HepG2 (cell line): Measurements from ENCODE around the gene ADCY5. TPM values are rescaled to one million over a fixed set of nuclear protein-coding genes. Genes with fewer than 3 reads are reported as not detected.

Experiments
- ATAC-seq: fragments of 200-7000 bp; cut with Tn5 transposase; 3 replicates; pipeline ENCODE4 v1.9.1; 2020; ENCODE audit warnings: mild to moderate bottlenecking, moderate library complexity
- BruUV-seq: library from RNA; stranded (reverse); fragments of 400-500 nt; replicated peaks from 2 replicates; lab custom pipeline; 2021; lab: Mats Ljungman, UMichigan
- CTCF ChIA-PET: fragments of 300-600 bp; formaldehyde crosslinking; extraction: SDS; loops from one replicate; lab custom pipeline; 2021; ENCODE audit warnings: low total read pairs, inconsistent platforms, low intra/inter-chr PET ratio; lab: Yijun Ruan, JAX
- POLR2A ChIA-PET: fragments of 350-600 bp; sonication (Branson Sonifier 250); formaldehyde crosslinking; loops from one replicate; lab custom pipeline; 2020; ENCODE audit warnings: antibody characterized with exemption, inconsistent platforms; lab: Yijun Ruan, JAX
- DNase-seq: peaks from one replicate; pipeline ENCODE4 v3.0.0-alpha.2; 2015; ENCODE audit warnings: low spot score
- FAIRE-seq: peaks from 3 replicates; lab custom pipeline; 2011; peaks lifted over from hg19 to GRCh38; lab: Jason Lieb, UNC
- H2AFZ ChIP-seq: one replicate; pipeline ENCODE4 v1.6.1; 2011; ENCODE audit warnings: low read length, inconsistent platforms
- H3K27ac ChIP-seq: fragments of 300-600 bp; 3 replicates; pipeline ENCODE4 v1.8.0; 2011; ENCODE audit warnings: mixed run types, mild to moderate bottlenecking, mixed read lengths, low read length, inconsistent platforms; ENCODE audit not compliant: insufficient read depth; ENCODE audit errors: extremely low read length
- H3K27me3 ChIP-seq, 2 experiments: fragments of 200-600 bp in 1 of 2; 2 replicates in 1 of 2; 3 replicates in 1 of 2; pipeline versions ENCODE4 v1.6.0 to v1.8.0; 2011; ENCODE audit warnings: low read length in 2 of 2, mild to moderate bottlenecking in 2 of 2, moderate library complexity in 2 of 2, inconsistent platforms in 1 of 2; ENCODE audit not compliant: insufficient read depth in 2 of 2, control insufficient read depth in 1 of 2
- H3K36me3 ChIP-seq, 2 experiments: fragments of 200-600 bp in 1 of 2; replicated peaks in 1 of 2; 2 replicates in 1 of 2; 3 replicates in 1 of 2; pipeline versions ENCODE4 v1.5.1 to v1.8.0; 2011; ENCODE audit warnings: low read length in 2 of 2, inconsistent platforms in 1 of 2; ENCODE audit not compliant: insufficient read depth in 2 of 2, control insufficient read depth in 1 of 2
- H3K4me1 ChIP-seq: 2 replicates; pipeline ENCODE4 v1.5.1; 2012; ENCODE audit warnings: low read length, inconsistent platforms; ENCODE audit not compliant: insufficient read depth
- H3K4me2 ChIP-seq: 2 replicates; pipeline ENCODE4 v1.6.0; 2011; ENCODE audit warnings: low read depth, low read length, inconsistent platforms
- H3K4me3 ChIP-seq, 3 experiments: fragments of 200-600 bp in 1 of 3; sonication (generic), shearing (Covaris generic) in 1 of 3; replicated peaks in 1 of 3; 2 replicates each; pipeline ENCODE4 v1.5.1; 2011 to 2016; ENCODE audit warnings: low read length in 3 of 3, inconsistent platforms in 2 of 3, low read depth in 2 of 3, mild to moderate bottlenecking in 2 of 3, control low read depth in 1 of 3, mixed read lengths in 1 of 3; ENCODE audit not compliant: insufficient read depth in 1 of 3
- H3K79me2 ChIP-seq: one replicate; pipeline ENCODE4 v1.6.1; 2011; ENCODE audit warnings: low read length, inconsistent platforms; ENCODE audit not compliant: insufficient read depth
- H3K9ac ChIP-seq: 2 replicates; pipeline ENCODE4 v1.6.0; 2011; ENCODE audit warnings: mild to moderate bottlenecking, low read depth, low read length, inconsistent platforms; ENCODE audit not compliant: insufficient read depth
- H3K9me3 ChIP-seq: 2 replicates; pipeline ENCODE4 v1.5.1; 2012; ENCODE audit warnings: mild to moderate bottlenecking, low read length
- H4K20me1 ChIP-seq: 2 replicates; pipeline ENCODE4 v1.6.0; 2011; ENCODE audit warnings: inconsistent platforms, mild to moderate bottlenecking, low read length, moderate library complexity; ENCODE audit not compliant: insufficient read depth
- HOXA9 ChIP-seq: sonication (generic); formaldehyde crosslinking; IDR thresholded peaks from 2 replicates; pipeline ENCODE4 v1.8.1; 2022; ENCODE audit warnings: missing genetic modification reagents, mild to moderate bottlenecking, moderate library complexity, borderline replicate concordance
- KLF13 ChIP-seq: sonication (generic); formaldehyde crosslinking; IDR thresholded peaks from 2 replicates; pipeline ENCODE4 v1.4.0; 2020; ENCODE audit warnings: mild to moderate bottlenecking, missing genetic modification reagents
- NR2F6 ChIP-seq, 2 experiments: IDR thresholded peaks; 2 replicates each; pipeline ENCODE4 v1.6.1; 2016; ENCODE audit warnings: antibody characterized with exemption in 1 of 2, mild to moderate bottlenecking in 1 of 2
- TEAD3 ChIP-seq: optimal IDR thresholded peaks from 2 replicates; pipeline ENCODE3; 2016; ENCODE audit warnings: borderline replicate concordance
- XRCC5 ChIP-seq: fragments of 200-400 bp; formaldehyde crosslinking; optimal IDR thresholded peaks from 2 replicates; pipeline ENCODE3; 2017; ENCODE audit warnings: mild to moderate bottlenecking, low read length
- ZNF331 ChIP-seq: sonication (generic); formaldehyde crosslinking; IDR thresholded peaks from 2 replicates; pipeline ENCODE4 v1.4.0; 2020; ENCODE audit warnings: missing genetic modification reagents
- WGBS: methylation state at CpG from one replicate; pipeline ENCODE4 v1.1.6; 2017; ENCODE audit warnings: low lambda C conversion rate; 5-methylcytosine and 5-hydroxymethylcytosine counted together
- in situ Hi-C: cut with HindIII; loops from 2 replicates; pipeline ENCODE4 v1.10.0; 2017; ENCODE audit warnings: low pct_unique_long_range_greater_than_20kb; ENCODE audit not compliant: extremely low pct_ligation_motif_present
- intact Hi-C: fragments of 100-400 bp; cut with micrococcal nuclease; formaldehyde crosslinking; loops from one replicate; pipeline ENCODE4 v1.10.0; 2022; ENCODE audit not compliant: unreplicated experiment
- polyA plus RNA-seq, 8 experiments: library from polyadenylated mRNA; depleted of rRNA in 3 of 8; stranded (reverse) in 7 of 8; unstranded in 1 of 8; fragments of >200 nt; fragmentation: Illumina TruSeq in 4 of 8; extraction: Trizol in 4 of 8; gene quantifications; 2 replicates each; pipeline versions ENCODE4 v1.2.1 to v1.2.3, GENCODE V29; 2011 to 2016; ENCODE audit warnings: low read depth in 4 of 8, missing spikeins in 1 of 8, mixed read lengths in 1 of 8; ENCODE audit not compliant: insufficient read depth in 1 of 8
- total RNA-seq, 5 experiments: library from RNA; depleted of rRNA; stranded (reverse); fragments of >200 nt; fragmentation: Illumina TruSeq; extraction: Trizol; gene quantifications; 2 replicates each; pipeline ENCODE4 v1.2.3, GENCODE V29; 2016; ENCODE audit warnings: low read depth in 1 of 5
- TF ChIP-seq, protein P1 (sequence below): IDR thresholded peaks from 2 replicates; pipeline ENCODE4 v1.6.1; 2016; ENCODE audit warnings: missing genetic modification reagents, missing compliant biosample characterization
- TF ChIP-seq, protein P2 (sequence below): sonication (generic); formaldehyde crosslinking; IDR thresholded peaks from 2 replicates; pipeline ENCODE4 v1.4.0; 2020; ENCODE audit warnings: missing genetic modification reagents
- TF ChIP-seq, protein P3 (sequence below): sonication (generic); formaldehyde crosslinking; IDR thresholded peaks from 2 replicates; pipeline ENCODE4 v1.5.0; 2020; ENCODE audit warnings: mild to moderate bottlenecking, missing genetic modification reagents, moderate library complexity

The ADCY5 gene
- total and polyA plus RNA-seq, 2 of the 13 experiments (the other 11 are each of a cell fraction or from before 2014, with no cell fraction given), result not detected

GRCh38 chr3:123412811-123413604, 35.9 kb downstream of the ADCY5 start:
- H4K20me1 ChIP-seq, result no peaks in the 10 kb centered on the region
- POLR2A ChIA-PET, result no interaction called here
- in situ Hi-C loops (no loop called here), intact Hi-C loops (no loop called here)
- H3K9ac ChIP-seq, result no peak overlapping the region
- no peaks in the 10 kb centered on the region for H3K79me2 ChIP-seq
- TF ChIP-seq KLF13 (no peak), HOXA9 (CRISPR knock-in tag) (no peak), NR2F6 (IDR thresholded peaks at IDR 0.05) (no peak), NR2F6 (CRISPR knock-in tag; IDR thresholded peaks at IDR 0.05) (no peak)
- TF ChIP-seq, protein P1, sequence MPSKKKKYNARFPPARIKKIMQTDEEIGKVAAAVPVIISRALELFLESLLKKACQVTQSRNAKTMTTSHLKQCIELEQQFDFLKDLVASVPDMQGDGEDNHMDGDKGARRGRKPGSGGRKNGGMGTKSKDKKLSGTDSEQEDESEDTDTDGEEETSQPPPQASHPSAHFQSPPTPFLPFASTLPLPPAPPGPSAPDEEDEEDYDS (CRISPR knock-in tag), result no peak
- no TSS peak for BruUV-seq
- no peaks in the 10 kb centered on the region for H3K36me3 ChIP-seq
- H3K4me3 ChIP-seq, result no peak overlapping the region
- H3K4me1 ChIP-seq, result no peaks in the 10 kb centered on the region
- H3K27me3 ChIP-seq, result peaks cover 2 to 28% of the 10 kb centered on the region in 2 experiments; a peak in 3 of 5 replicates
- H3K9me3 ChIP-seq, result no peaks in the 10 kb centered on the region
- no peak overlapping the region for H3K27ac ChIP-seq
- DNase-seq (no peak), ATAC-seq (no peak), FAIRE-seq (no peak)
- 66% methylated on average over 15 of the region's 21 CpGs for WGBS
- H2AFZ ChIP-seq, result no peak overlapping the region
- CTCF ChIA-PET, result no interaction called here
- no peak overlapping the region for H3K4me2 ChIP-seq

DNA sequence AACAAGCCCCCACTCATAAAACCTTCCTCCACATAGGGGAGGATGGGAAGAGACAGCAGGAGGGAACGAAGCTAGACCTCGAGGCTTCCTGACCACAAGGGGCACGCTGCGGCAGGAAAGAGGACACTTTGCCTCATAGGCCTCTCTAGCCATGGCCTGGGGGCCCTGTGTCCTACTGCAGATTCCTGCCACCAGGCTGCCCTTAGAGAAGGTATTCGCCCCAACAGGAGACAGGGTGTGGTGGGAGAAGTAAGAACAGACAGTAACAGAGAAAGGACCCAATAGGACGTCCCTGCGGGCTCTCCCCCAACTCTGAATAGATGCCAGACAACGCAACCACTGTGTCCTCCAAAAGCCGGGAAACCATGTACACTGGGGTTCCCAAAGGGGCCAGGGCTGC, 36.8 kb downstream of the ADCY5 start:
- 43% methylated on average over 8 of the region's 9 CpGs for WGBS
- Histone ChIP-seq H3K9me3 (no peaks in the 10 kb centered on the region), H3K4me3 (no peak overlapping the region), H3K27ac (no peak overlapping the region), H3K36me3 (no peaks in the 10 kb centered on the region), H3K27me3 (peaks cover 2 to 27% of the 10 kb centered on the region in 2 experiments; a peak in 3 of 5 replicates), H3K4me2 (no peak overlapping the region)
- no TSS peak for BruUV-seq
- no peak for FAIRE-seq
- ATAC-seq, result peak; percentile 74
- POLR2A ChIA-PET, result no interaction called here
- in situ Hi-C loops, result no loop called here
- TF ChIP-seq, protein P2, sequence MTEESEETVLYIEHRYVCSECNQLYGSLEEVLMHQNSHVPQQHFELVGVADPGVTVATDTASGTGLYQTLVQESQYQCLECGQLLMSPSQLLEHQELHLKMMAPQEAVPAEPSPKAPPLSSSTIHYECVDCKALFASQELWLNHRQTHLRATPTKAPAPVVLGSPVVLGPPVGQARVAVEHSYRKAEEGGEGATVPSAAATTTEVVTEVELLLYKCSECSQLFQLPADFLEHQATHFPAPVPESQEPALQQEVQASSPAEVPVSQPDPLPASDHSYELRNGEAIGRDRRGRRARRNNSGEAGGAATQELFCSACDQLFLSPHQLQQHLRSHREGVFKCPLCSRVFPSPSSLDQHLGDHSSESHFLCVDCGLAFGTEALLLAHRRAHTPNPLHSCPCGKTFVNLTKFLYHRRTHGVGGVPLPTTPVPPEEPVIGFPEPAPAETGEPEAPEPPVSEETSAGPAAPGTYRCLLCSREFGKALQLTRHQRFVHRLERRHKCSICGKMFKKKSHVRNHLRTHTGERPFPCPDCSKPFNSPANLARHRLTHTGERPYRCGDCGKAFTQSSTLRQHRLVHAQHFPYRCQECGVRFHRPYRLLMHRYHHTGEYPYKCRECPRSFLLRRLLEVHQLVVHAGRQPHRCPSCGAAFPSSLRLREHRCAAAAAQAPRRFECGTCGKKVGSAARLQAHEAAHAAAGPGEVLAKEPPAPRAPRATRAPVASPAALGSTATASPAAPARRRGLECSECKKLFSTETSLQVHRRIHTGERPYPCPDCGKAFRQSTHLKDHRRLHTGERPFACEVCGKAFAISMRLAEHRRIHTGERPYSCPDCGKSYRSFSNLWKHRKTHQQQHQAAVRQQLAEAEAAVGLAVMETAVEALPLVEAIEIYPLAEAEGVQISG (CRISPR knock-in tag), result peak; percentile 98
- TF ChIP-seq XRCC5 (no peak), ZNF331 (CRISPR knock-in tag) (no peak), TEAD3 (CRISPR knock-in tag) (peak; percentile 54)
- TF ChIP-seq, protein P3, sequence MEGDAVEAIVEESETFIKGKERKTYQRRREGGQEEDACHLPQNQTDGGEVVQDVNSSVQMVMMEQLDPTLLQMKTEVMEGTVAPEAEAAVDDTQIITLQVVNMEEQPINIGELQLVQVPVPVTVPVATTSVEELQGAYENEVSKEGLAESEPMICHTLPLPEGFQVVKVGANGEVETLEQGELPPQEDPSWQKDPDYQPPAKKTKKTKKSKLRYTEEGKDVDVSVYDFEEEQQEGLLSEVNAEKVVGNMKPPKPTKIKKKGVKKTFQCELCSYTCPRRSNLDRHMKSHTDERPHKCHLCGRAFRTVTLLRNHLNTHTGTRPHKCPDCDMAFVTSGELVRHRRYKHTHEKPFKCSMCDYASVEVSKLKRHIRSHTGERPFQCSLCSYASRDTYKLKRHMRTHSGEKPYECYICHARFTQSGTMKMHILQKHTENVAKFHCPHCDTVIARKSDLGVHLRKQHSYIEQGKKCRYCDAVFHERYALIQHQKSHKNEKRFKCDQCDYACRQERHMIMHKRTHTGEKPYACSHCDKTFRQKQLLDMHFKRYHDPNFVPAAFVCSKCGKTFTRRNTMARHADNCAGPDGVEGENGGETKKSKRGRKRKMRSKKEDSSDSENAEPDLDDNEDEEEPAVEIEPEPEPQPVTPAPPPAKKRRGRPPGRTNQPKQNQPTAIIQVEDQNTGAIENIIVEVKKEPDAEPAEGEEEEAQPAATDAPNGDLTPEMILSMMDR (CRISPR knock-in tag), result peak; percentile 14; the same call in 1 of the 2 replicates
- TF ChIP-seq, all 625 proteins: peak for 3
- Histone ChIP-seq H2AFZ (no peak overlapping the region), H3K9ac (no peak overlapping the region), H3K4me1 (no peaks in the 10 kb centered on the region), H3K79me2 (no peaks in the 10 kb centered on the region), H4K20me1 (no peaks in the 10 kb centered on the region)
- no peak for DNase-seq
- CTCF ChIA-PET, result no interaction called here
- intact Hi-C loops, result no loop called here
